Keratinocyte (primary cell): Measurements from ENCODE around the gene DHX15.

Source experiments
- EZH2 ChIP-seq: IDR thresholded peaks from one replicate; pipeline ENCODE4 v1.6.1; 2012; ENCODE audit warnings: inconsistent platforms, mild to moderate bottlenecking, low read length, moderate library complexity
- TF ChIP-seq, protein P1 (sequence below), 3 experiments: IDR thresholded peaks in 1 of 3; conservative IDR thresholded peaks in 1 of 3; optimal IDR thresholded peaks in 1 of 3; 2 replicates in 2 of 3; 3 replicates in 1 of 3; pipeline versions ENCODE3 to v1.5.1; 2011; ENCODE audit warnings: low read length in 3 of 3, mild to moderate bottlenecking in 3 of 3, moderate library complexity in 2 of 3, control low read depth in 1 of 3, inconsistent platforms in 1 of 3; ENCODE audit not compliant: insufficient read depth in 2 of 3; ENCODE audit errors: extremely low read depth in 1 of 3

DNA sequence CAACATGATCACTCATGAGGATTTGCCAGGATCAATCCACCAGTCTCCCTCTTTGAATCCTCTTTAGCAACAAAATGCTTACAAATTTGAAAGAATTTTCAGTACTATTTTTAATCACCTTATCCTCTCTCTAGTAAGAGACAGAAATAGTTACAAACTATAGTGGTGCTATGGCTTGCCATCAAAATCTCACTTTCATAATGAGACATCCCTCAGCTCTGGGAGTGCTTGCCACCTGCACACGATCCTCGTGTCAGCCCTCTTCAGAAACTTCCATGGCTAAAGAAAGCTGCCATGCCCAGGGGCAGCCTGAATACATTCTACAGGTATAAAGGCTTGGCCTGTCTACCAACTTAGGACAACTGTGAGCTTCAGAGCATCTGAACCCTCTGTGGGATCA, 5.1 kb upstream of the DHX15 start:
- TF ChIP-seq, protein P1, sequence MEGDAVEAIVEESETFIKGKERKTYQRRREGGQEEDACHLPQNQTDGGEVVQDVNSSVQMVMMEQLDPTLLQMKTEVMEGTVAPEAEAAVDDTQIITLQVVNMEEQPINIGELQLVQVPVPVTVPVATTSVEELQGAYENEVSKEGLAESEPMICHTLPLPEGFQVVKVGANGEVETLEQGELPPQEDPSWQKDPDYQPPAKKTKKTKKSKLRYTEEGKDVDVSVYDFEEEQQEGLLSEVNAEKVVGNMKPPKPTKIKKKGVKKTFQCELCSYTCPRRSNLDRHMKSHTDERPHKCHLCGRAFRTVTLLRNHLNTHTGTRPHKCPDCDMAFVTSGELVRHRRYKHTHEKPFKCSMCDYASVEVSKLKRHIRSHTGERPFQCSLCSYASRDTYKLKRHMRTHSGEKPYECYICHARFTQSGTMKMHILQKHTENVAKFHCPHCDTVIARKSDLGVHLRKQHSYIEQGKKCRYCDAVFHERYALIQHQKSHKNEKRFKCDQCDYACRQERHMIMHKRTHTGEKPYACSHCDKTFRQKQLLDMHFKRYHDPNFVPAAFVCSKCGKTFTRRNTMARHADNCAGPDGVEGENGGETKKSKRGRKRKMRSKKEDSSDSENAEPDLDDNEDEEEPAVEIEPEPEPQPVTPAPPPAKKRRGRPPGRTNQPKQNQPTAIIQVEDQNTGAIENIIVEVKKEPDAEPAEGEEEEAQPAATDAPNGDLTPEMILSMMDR (optimal IDR thresholded peaks at IDR 0.05 in 1 of 3, IDR thresholded peaks at IDR 0.05 in 1 of 3, conservative IDR thresholded peaks at IDR 0.05 in 1 of 3; ENCODE audit: extremely low read depth in 1 of 3, insufficient read depth in 2 of 3, low read length in 3 of 3): no peak
- TF ChIP-seq EZH2: no peak
